AG10803 (cell line): ENCODE measurements around the gene NELL1.

Source experiments
- DNase-seq: peaks from one replicate; pipeline ENCODE4 v3.0.0; 2010; ENCODE audit warnings: low read depth
- H3K4me3 ChIP-seq: 2 replicates; pipeline ENCODE4 v1.5.1; 2011; ENCODE audit warnings: mild to moderate bottlenecking, low read length, control low read depth
- CTCF ChIP-seq: conservative IDR thresholded peaks from 2 replicates; pipeline ENCODE4 v1.5.1; 2011; ENCODE audit warnings: mild to moderate bottlenecking, low read length, control low read depth, inconsistent platforms

The NELL1 gene

GRCh38 chr11:21622566-21622965 is 953.2 kb downstream of the NELL1 start:
- DNase-seq = no peak
- H3K4me3 ChIP-seq = no peak overlapping the region

GRCh38 chr11:21622995-21623394 is 953.6 kb downstream of the NELL1 start:
- no peak for TF ChIP-seq CTCF
- H3K4me3 ChIP-seq = no peak overlapping the region
- no peak for DNase-seq

More at GRCh38 chr11:21622566-21622965, 953.2 kb downstream of the NELL1 start:
- TF ChIP-seq CTCF = no peak
